Tibial artery (tissue), 4 donors: ENCODE measurements around the gene CAMTA1.

Experiments used
- DNase-seq, 2 donors: peaks; one replicate each; pipeline ENCODE4 v3.0.0-alpha.2; 2019
- H3K27ac ChIP-seq, 2 donors: fragments of 200-600 bp; sonication (generic) in 1 of 2; 1 replicate in 1 of 2; 2 replicates in 1 of 2; pipeline ENCODE4 v1.5.1; 2018 to 2019; ENCODE audit warnings: mild to moderate bottlenecking in 1 of 2
- H3K27me3 ChIP-seq, 2 donors: fragments of 200-600 bp; sonication (generic) in 1 of 2; one replicate each; pipeline versions ENCODE4 v1.5.1 to v1.6.0; 2016 to 2019
- H3K36me3 ChIP-seq, 3 donors: fragments of 200-600 bp; sonication (generic) in 2 of 3; one replicate each; pipeline ENCODE4 v1.5.1; 2016 to 2019; ENCODE audit warnings: mild to moderate bottlenecking in 2 of 3
- H3K4me1 ChIP-seq, 4 donors: fragments of 200-600 bp; sonication (generic) in 2 of 4; 1 replicate in 3 of 4; 2 replicates in 1 of 4; pipeline ENCODE4 v1.5.1; 2016 to 2019
- H3K4me3 ChIP-seq, 2 donors: fragments of 200-600 bp; sonication (generic) in 1 of 2; 1 replicate in 1 of 2; 2 replicates in 1 of 2; pipeline ENCODE4 v1.5.1; 2018 to 2019; ENCODE audit warnings: mild to moderate bottlenecking in 2 of 2
- H3K9me3 ChIP-seq, 3 donors: fragments of 200-600 bp; sonication (generic) in 1 of 3; one replicate each; pipeline ENCODE4 v1.5.1; 2016 to 2019
- CTCF ChIP-seq, 2 experiments: fragments of 200-600 bp in 1 of 2; fragments of 450-650 bp in 1 of 2; IDR thresholded peaks; one replicate each; pipeline ENCODE4 v1.5.1; 2017 to 2019; ENCODE audit warnings: antibody characterized with exemption in 2 of 2, mild to moderate bottlenecking in 1 of 2, moderate library complexity in 1 of 2
- intact Hi-C: fragments of 100-400 bp; cut with DNase I; formaldehyde crosslinking; loops from one replicate; pipeline ENCODE4 v1.15.0; 2023; ENCODE audit warnings: low total_unique reads

The CAMTA1 gene

DNA sequence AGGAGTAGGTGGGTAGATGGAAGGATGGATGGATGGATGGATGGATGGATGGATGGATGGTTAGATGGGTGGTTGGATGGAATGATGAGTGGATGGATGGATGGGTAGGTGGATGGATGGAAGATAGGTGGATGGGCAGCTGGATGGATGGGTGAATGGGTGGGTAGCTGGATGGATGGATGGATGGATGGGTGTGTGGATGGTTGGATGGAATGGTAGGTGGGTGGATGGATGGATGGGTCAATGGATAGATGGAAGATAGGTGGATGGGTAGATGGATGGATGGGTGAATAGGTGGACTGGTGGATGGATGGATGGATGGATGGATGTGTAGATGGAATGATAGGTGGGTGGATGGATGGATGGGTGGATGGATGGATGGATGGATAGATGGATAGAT, 821.8 kb downstream of the CAMTA1 start:
- Histone ChIP-seq H3K27me3 (peaks cover 0 to 50% of the 10 kb centered on the region in 2 donors), H3K4me1 (no peaks in the 10 kb centered on the region), H3K36me3 (no peaks in the 10 kb centered on the region), H3K27ac (no peak overlapping the region), H3K9me3 (peaks cover 0 to 8% (median 5%) of the 10 kb centered on the region in 3 donors), H3K4me3 (no peak overlapping the region)
- TF ChIP-seq CTCF (IDR thresholded peaks at IDR 0.05) = no peak
- DNase-seq = no peak
- intact Hi-C loops = no loop called here

DNA sequence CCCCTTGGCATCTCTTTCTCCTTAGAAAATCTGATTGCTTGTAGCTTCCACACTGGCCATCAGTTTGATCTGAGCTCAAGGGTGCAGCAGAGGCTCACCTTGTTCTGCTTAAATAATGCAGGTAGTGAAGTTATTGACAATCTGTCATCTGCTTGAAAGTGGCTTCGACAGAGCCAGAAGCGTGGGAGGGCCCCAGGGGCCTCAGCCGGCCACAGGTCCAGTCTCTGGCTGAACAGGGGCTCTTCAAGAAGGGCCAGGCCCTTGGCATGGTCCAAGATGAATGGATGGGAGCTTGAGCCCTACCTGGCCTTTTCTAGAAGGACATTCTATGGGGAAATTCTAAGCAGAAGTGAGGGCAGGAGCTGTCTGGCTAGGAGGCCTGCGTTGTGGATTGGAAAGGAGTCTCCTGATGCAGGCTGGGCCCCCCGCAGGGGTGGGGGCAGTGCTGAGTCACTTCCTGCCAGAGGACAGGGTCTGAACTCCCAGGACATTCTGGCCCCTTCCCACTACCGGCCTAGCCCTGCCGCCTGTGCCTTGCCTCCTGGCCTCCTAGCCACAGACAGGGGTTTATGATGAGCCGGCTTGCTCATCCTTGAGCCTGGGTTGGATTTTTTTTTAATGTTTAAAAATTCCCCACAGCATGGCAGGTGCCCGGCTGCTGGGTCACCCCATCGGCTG, 823.5 kb downstream of the CAMTA1 start:
- peaks cover 0 to 12% (median 5%) of the 10 kb centered on the region in 3 donors for H3K9me3 ChIP-seq
- H3K4me3 ChIP-seq = no peak overlapping the region
- H3K36me3 ChIP-seq = no peaks in the 10 kb centered on the region
- DNase-seq = peak; percentile 8 to 34
- intact Hi-C loops = no loop called here
- TF ChIP-seq CTCF (IDR thresholded peaks at IDR 0.05) = no peak
- H3K27me3 ChIP-seq = peaks cover 0 to 65% of the 10 kb centered on the region in 2 donors
- H3K27ac ChIP-seq = no peak overlapping the region
- H3K4me1 ChIP-seq = no peaks in the 10 kb centered on the region

- peaks cover 0 to 68% of the 10 kb centered on the region in 2 donors for H3K27me3 ChIP-seq
- H3K4me1 ChIP-seq = no peaks in the 10 kb centered on the region
- TF ChIP-seq CTCF (IDR thresholded peaks at IDR 0.05) = no peak
- no peak overlapping the region for H3K27ac ChIP-seq
- H3K4me3 ChIP-seq = no peak overlapping the region
- DNase-seq = peak; percentile 7 to 43
- H3K9me3 ChIP-seq = peaks cover 0 to 12% (median 5%) of the 10 kb centered on the region in 3 donors
- no peaks in the 10 kb centered on the region for H3K36me3 ChIP-seq
- intact Hi-C loops = no loop called here
These were observed 824.2 kb downstream of the CAMTA1 start for GRCh38 chr1:7609311-7609994.

DNA sequence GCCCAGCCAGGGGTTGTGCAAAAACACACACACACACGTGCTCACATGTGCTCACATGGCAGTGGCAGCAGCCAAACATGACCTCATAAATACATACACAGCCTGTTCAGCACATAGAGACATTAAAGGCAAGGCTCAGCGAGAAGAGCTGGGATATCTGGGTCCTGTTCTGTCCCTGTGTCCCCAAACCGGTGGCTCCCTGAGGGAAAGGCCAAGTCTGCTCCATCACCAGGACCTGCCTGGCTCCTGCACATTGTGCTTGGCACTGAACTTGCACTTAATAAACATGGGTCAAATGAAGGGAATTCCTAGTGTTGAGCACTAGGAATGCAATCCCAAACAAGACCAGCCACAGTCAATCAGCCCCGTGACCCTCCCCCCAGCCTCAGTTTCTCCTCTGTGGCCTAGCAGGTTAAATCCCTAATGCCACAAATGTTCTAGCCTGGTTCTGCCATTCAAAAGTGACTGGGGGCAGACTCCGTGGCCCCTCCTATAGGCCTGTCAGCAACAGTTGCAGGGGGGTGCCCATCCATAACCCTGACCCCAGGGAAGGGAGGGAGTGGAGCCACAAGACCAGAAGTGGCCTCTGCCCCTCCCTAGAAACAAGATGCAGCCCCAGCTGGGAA, 825.0 kb downstream of the CAMTA1 start:
- peaks cover 0 to 12% (median 5%) of the 10 kb centered on the region in 3 donors for H3K9me3 ChIP-seq
- DNase-seq = peak in 1 of 2 donors; percentile 43
- intact Hi-C loops = no loop called here
- no peak overlapping the region for H3K4me3 ChIP-seq
- H3K27me3 ChIP-seq = peaks cover 0 to 68% of the 10 kb centered on the region in 2 donors
- H3K4me1 ChIP-seq = no peaks in the 10 kb centered on the region
- no peaks in the 10 kb centered on the region for H3K36me3 ChIP-seq
- H3K27ac ChIP-seq = no peak overlapping the region
- no peak for TF ChIP-seq CTCF (IDR thresholded peaks at IDR 0.05)

DNA sequence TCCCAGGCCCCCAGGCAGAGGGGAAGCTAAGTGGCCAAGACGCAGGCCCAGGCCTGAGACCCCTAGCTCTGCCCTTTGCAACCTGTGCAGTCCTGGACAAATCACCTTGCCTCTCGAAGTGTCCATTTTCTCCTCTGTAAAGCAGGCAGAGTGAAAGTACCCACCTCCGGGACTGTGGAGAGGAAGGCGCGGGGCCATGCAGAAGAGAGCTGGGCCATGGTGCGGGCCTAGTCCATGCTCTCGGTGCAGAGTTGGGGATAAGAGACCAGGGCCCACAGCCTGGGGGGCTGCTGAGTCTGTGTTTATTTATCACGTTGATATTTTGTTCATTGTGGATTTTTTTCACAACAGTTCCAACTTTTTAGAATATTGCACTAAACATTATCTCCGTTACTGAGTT, 825.7 kb downstream of the CAMTA1 start:
- peaks cover 0 to 61% of the 10 kb centered on the region in 2 donors for H3K27me3 ChIP-seq
- no peak for TF ChIP-seq CTCF (IDR thresholded peaks at IDR 0.05)
- intact Hi-C loops = no loop called here
- no peak overlapping the region for H3K4me3 ChIP-seq
- no peaks in the 10 kb centered on the region for H3K4me1 ChIP-seq
- no peak overlapping the region for H3K27ac ChIP-seq
- no peaks in the 10 kb centered on the region for H3K36me3 ChIP-seq
- H3K9me3 ChIP-seq = peaks cover 0 to 12% (median 5%) of the 10 kb centered on the region in 3 donors
- DNase-seq = peak; percentile 10 to 34
